Measurements from ENCODE around the gene CNOT6L. TPM values are rescaled to one million over a fixed set of nuclear protein-coding genes. Genes with fewer than 3 reads are reported as not detected.
A peak's percentile ranks its signal among the peaks of the same experiment; 100 is the strongest.

The CNOT6L gene
- total and polyA plus RNA-seq, 2 donors from 2014 or later = 5.8 to 73.3 TPM

DNA sequence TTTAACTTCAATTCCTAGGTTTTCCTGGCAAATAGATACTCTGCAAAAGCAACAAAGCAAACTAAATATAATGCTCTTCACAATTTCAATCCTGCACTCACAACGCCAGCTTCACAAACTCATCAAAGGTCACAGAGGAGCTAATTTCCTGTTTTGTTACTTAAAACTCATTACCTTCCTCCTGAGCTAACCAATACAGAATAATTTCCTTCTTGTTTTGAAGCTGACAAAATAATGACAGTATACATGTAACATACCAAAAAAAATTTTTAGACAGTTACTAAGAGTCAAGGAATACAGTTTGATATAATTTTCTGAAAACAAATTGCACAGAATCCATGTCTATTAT lies 17.9 kb downstream of the CNOT6L start:
- no peaks in the 10 kb centered on the region for H3K27me3 ChIP-seq (ENCODE audit: control insufficient read depth, insufficient read depth, low read length)
- H3K36me3 ChIP-seq (ENCODE audit: control insufficient read depth in 2 of 3, insufficient read depth in 3 of 3, low read length in 3 of 3) = no peaks in the 10 kb centered on the region
- no peak overlapping the region for H3K9ac ChIP-seq (ENCODE audit: low read length in 3 of 3)
- FAIRE-seq (no peak), DNase-seq (no peak)
- H3K4me3 ChIP-seq (ENCODE audit: low read length in 3 of 3) = peak overlapping the region in 1 of 3 donors; percentile 3
- H3K4me1 ChIP-seq (ENCODE audit: control insufficient read depth in 2 of 3, insufficient read depth in 2 of 3, low read depth in 1 of 3, low read length in 3 of 3) = peaks cover 0 to 20% (median 6%) of the 10 kb centered on the region in 3 donors
- intact Hi-C loops (cut with DNase I) = no loop called here
- no peak overlapping the region for H3K27ac ChIP-seq (ENCODE audit: low read depth in 2 of 2, low read length in 2 of 2)
- TF ChIP-seq, protein P1, sequence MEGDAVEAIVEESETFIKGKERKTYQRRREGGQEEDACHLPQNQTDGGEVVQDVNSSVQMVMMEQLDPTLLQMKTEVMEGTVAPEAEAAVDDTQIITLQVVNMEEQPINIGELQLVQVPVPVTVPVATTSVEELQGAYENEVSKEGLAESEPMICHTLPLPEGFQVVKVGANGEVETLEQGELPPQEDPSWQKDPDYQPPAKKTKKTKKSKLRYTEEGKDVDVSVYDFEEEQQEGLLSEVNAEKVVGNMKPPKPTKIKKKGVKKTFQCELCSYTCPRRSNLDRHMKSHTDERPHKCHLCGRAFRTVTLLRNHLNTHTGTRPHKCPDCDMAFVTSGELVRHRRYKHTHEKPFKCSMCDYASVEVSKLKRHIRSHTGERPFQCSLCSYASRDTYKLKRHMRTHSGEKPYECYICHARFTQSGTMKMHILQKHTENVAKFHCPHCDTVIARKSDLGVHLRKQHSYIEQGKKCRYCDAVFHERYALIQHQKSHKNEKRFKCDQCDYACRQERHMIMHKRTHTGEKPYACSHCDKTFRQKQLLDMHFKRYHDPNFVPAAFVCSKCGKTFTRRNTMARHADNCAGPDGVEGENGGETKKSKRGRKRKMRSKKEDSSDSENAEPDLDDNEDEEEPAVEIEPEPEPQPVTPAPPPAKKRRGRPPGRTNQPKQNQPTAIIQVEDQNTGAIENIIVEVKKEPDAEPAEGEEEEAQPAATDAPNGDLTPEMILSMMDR (IDR thresholded peaks at IDR 0.05; ENCODE audit: borderline replicate concordance, extremely low read depth, insufficient read depth) = no peak
- H3K9me3 ChIP-seq (ENCODE audit: control insufficient read depth in 2 of 3, insufficient read depth in 1 of 3, low read length in 3 of 3) = no peaks in the 10 kb centered on the region

GRCh38 chr4:77800483-77801259 lies 18.5 kb downstream of the CNOT6L start:
- DNase-seq = no peak
- no peak for FAIRE-seq
- H3K27ac ChIP-seq (ENCODE audit: low read depth in 2 of 2, low read length in 2 of 2) = no peak overlapping the region

GRCh38 chr4:77800077-77800476 lies 19.1 kb downstream of the CNOT6L start:
- H3K9me3 ChIP-seq (ENCODE audit: control insufficient read depth in 2 of 3, insufficient read depth in 1 of 3, low read length in 3 of 3) = no peaks in the 10 kb centered on the region
- DNase-seq (no peak), FAIRE-seq (no peak)
- H3K36me3 ChIP-seq (ENCODE audit: control insufficient read depth in 2 of 3, insufficient read depth in 3 of 3, low read length in 3 of 3) = no peaks in the 10 kb centered on the region
- H3K4me3 ChIP-seq (ENCODE audit: low read length in 3 of 3) = no peak overlapping the region
- TF ChIP-seq, protein P1 (IDR thresholded peaks at IDR 0.05; ENCODE audit: borderline replicate concordance, extremely low read depth, insufficient read depth) = no peak
- H3K4me1 ChIP-seq (ENCODE audit: control insufficient read depth in 2 of 3, insufficient read depth in 2 of 3, low read depth in 1 of 3, low read length in 3 of 3) = peaks cover 0 to 20% (median 6%) of the 10 kb centered on the region in 3 donors
- H3K9ac ChIP-seq (ENCODE audit: low read length in 3 of 3) = no peak overlapping the region
- no peaks in the 10 kb centered on the region for H3K27me3 ChIP-seq (ENCODE audit: control insufficient read depth, insufficient read depth, low read length)
- intact Hi-C loops (cut with DNase I) = no loop called here
- H3K27ac ChIP-seq (ENCODE audit: low read depth in 2 of 2, low read length in 2 of 2) = no peak overlapping the region

More at GRCh38 chr4:77800483-77801259, 18.5 kb downstream of the CNOT6L start:
- intact Hi-C loops (cut with DNase I) = no loop called here
- Histone ChIP-seq H3K9me3 (ENCODE audit: control insufficient read depth in 2 of 3, insufficient read depth in 1 of 3, low read length in 3 of 3) (no peaks in the 10 kb centered on the region), H3K9ac (ENCODE audit: low read length in 3 of 3) (no peak overlapping the region), H3K36me3 (ENCODE audit: control insufficient read depth in 2 of 3, insufficient read depth in 3 of 3, low read length in 3 of 3) (no peaks in the 10 kb centered on the region), H3K4me3 (ENCODE audit: low read length in 3 of 3) (peak overlapping the region in 1 of 3 donors; percentile 3), H3K27me3 (ENCODE audit: control insufficient read depth, insufficient read depth, low read length) (no peaks in the 10 kb centered on the region), H3K4me1 (ENCODE audit: control insufficient read depth in 2 of 3, insufficient read depth in 2 of 3, low read depth in 1 of 3, low read length in 3 of 3) (peaks cover 0 to 20% (median 6%) of the 10 kb centered on the region in 3 donors)
- TF ChIP-seq, protein P1 (IDR thresholded peaks at IDR 0.05; ENCODE audit: borderline replicate concordance, extremely low read depth, insufficient read depth) = no peak
